Measurements from ENCODE around the gene CCHCR1. TPM values are rescaled to one million over a fixed set of nuclear protein-coding genes. Genes with fewer than 3 reads are reported as not detected.

The CCHCR1 gene
- total RNA-seq, 2 experiments from 2014 or later: 17.5 to 18.2 TPM

DNA sequence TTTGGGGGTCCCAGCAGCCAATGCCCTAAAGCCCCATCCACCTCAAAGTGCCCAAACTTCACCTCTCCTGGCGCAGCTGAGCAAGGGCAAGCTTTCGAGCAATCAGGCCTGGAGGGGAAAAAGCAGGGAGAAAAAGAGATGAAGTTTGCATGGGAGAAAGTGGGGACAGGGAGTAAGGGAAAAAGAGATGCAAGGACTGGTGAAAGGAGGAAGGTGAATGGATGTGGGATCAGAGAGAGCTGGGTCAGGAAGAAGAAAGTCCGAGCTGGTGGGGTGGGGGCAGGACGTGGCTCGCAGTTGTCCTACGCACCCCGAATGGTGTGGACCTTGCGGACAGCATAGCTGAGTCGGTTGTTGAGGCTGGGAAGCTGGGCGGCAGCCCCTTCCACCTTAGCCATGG lies 12.2 kb downstream of the CCHCR1 start:
- DNase-seq: no peak
- H3K36me3 Mint-ChIP-seq (ENCODE audit: low read depth): peaks cover 17% of the 10 kb centered on the region
- ChIA-PET POLR2A (interaction anchor here (1.3 kb wide), 1 partner anchor 13 kb away, joined by 3 read pairs; the partner anchor contains the start of genes CCHCR1 and TCF19), CTCF (no interaction called here)
- TF ChIP-seq, protein P1, sequence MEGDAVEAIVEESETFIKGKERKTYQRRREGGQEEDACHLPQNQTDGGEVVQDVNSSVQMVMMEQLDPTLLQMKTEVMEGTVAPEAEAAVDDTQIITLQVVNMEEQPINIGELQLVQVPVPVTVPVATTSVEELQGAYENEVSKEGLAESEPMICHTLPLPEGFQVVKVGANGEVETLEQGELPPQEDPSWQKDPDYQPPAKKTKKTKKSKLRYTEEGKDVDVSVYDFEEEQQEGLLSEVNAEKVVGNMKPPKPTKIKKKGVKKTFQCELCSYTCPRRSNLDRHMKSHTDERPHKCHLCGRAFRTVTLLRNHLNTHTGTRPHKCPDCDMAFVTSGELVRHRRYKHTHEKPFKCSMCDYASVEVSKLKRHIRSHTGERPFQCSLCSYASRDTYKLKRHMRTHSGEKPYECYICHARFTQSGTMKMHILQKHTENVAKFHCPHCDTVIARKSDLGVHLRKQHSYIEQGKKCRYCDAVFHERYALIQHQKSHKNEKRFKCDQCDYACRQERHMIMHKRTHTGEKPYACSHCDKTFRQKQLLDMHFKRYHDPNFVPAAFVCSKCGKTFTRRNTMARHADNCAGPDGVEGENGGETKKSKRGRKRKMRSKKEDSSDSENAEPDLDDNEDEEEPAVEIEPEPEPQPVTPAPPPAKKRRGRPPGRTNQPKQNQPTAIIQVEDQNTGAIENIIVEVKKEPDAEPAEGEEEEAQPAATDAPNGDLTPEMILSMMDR (IDR thresholded peaks at IDR 0.05): no peak
- H3K27ac Mint-ChIP-seq: no peak overlapping the region
- Histone ChIP-seq H3K4me3 (ENCODE audit: low read length) (no peak overlapping the region), H3K27me3 (ENCODE audit: control insufficient read depth in 1 of 2, insufficient read depth in 2 of 2, low read length in 2 of 2) (no peaks in the 10 kb centered on the region), H3K4me1 (ENCODE audit: insufficient read depth, low read length) (no peaks in the 10 kb centered on the region), H3K27ac (ENCODE audit: low read depth in 1 of 2, low read length in 2 of 2) (no peak overlapping the region), H3K9me3 (ENCODE audit: control insufficient read depth in 1 of 2, insufficient read depth in 1 of 2, low read length in 2 of 2) (no peaks in the 10 kb centered on the region), H3K36me3 (ENCODE audit: insufficient read depth, low read length) (peaks cover 18% of the 10 kb centered on the region)
- ATAC-seq (ENCODE audit: poor library complexity): no peak
- intact Hi-C loops (cut with DNase I, micrococcal nuclease): no loop called here
- no peak overlapping the region for H3K4me3 Mint-ChIP-seq
- H3K4me1 Mint-ChIP-seq (ENCODE audit: low read depth): no peaks in the 10 kb centered on the region
- no peaks in the 10 kb centered on the region for H3K9me3 Mint-ChIP-seq
- no peaks in the 10 kb centered on the region for H3K27me3 Mint-ChIP-seq

DNA sequence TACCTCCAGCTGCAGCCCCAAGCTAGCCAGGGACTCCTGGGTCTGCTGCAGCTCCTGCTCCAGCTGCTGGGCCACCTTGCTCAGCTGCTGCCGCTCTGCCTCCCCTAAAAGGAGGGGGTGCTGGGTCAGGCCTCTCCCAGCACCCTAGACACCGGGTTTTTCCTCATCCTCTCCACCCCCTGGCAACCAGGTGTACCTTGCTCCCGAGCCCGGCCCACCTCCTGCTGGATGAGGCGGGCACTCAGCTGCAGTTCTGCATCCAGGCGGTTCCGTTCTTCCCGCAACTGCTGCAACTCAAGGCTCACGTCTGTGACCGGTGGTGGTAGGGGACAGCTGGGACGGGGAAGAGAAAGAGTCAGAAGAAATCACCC lies 12.6 kb downstream of the CCHCR1 start:
- POLR2A ChIA-PET: no interaction called here
- no peaks in the 10 kb centered on the region for H3K9me3 Mint-ChIP-seq
- ATAC-seq (ENCODE audit: poor library complexity) (no peak), DNase-seq (no peak)
- H3K36me3 Mint-ChIP-seq (ENCODE audit: low read depth): peaks cover 17% of the 10 kb centered on the region
- H3K27me3 Mint-ChIP-seq: no peaks in the 10 kb centered on the region
- H3K9me3 ChIP-seq (ENCODE audit: control insufficient read depth in 1 of 2, insufficient read depth in 1 of 2, low read length in 2 of 2): no peaks in the 10 kb centered on the region
- TF ChIP-seq, protein P1 (IDR thresholded peaks at IDR 0.05): no peak
- H3K27ac ChIP-seq (ENCODE audit: low read depth in 1 of 2, low read length in 2 of 2): no peak overlapping the region
- peaks cover 15% of the 10 kb centered on the region for H3K36me3 ChIP-seq (ENCODE audit: insufficient read depth, low read length)
- no peak overlapping the region for H3K4me3 ChIP-seq (ENCODE audit: low read length)
- no peaks in the 10 kb centered on the region for H3K27me3 ChIP-seq (ENCODE audit: control insufficient read depth in 1 of 2, insufficient read depth in 2 of 2, low read length in 2 of 2)
- CTCF ChIA-PET: no interaction called here
- no peaks in the 10 kb centered on the region for H3K4me1 ChIP-seq (ENCODE audit: insufficient read depth, low read length)
- H3K4me3 Mint-ChIP-seq: no peak overlapping the region
- no peaks in the 10 kb centered on the region for H3K4me1 Mint-ChIP-seq (ENCODE audit: low read depth)
- H3K27ac Mint-ChIP-seq: no peak overlapping the region
- intact Hi-C loops (cut with DNase I, micrococcal nuclease): loop anchor here in 1 of 2 experiments (5.0 kb wide), 1 partner anchor 32 kb away; no protein-coding TSS in a partner anchor

DNA sequence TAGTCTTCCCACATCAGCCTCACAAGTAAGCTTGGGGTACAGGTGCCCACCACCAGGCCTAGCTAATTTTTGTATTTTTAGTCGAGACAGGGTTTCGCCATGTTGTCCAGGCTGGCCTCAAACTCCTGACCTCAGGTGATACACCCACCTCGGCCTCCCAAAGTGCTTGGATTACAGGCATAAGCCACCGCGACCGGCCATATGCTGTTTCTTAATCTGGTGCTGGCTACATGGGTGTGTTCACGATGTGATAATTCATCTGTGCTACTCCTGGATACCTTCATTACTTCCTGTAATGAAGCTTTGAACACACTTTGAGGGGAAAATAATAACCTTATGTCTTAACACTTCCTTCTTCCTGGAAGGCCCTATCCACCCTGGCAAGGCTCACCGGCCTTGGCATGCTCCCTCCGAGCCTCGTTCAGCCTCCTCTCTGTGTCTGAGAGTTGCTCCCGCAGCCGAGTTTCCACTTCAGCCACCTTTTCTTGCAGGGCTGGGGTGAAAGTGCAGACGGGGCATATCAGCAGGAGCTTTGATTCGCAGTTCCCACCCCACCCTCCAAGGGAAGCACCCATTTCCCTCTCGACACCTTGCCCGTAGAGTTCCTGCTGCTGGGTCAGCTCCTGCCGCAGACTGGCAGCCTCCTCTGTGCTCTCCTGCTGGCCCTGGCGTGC lies 13.2 kb downstream of the CCHCR1 start:
- CTCF ChIA-PET: no interaction called here
- no peaks in the 10 kb centered on the region for H3K4me1 ChIP-seq (ENCODE audit: insufficient read depth, low read length)
- no peaks in the 10 kb centered on the region for H3K27me3 ChIP-seq (ENCODE audit: control insufficient read depth in 1 of 2, insufficient read depth in 2 of 2, low read length in 2 of 2)
- Mint-ChIP-seq H3K4me3 (no peak overlapping the region), H3K36me3 (ENCODE audit: low read depth) (peaks cover 17% of the 10 kb centered on the region), H3K27me3 (no peaks in the 10 kb centered on the region), H3K9me3 (no peaks in the 10 kb centered on the region), H3K4me1 (ENCODE audit: low read depth) (no peaks in the 10 kb centered on the region), H3K27ac (no peak overlapping the region)
- TF ChIP-seq, protein P1 (IDR thresholded peaks at IDR 0.05): no peak
- peaks cover 12% of the 10 kb centered on the region for H3K36me3 ChIP-seq (ENCODE audit: insufficient read depth, low read length)
- ATAC-seq (ENCODE audit: poor library complexity) (no peak), DNase-seq (no peak)
- H3K27ac ChIP-seq (ENCODE audit: low read depth in 1 of 2, low read length in 2 of 2): no peak overlapping the region
- intact Hi-C loops (cut with DNase I, micrococcal nuclease): loop anchor here in 1 of 2 experiments (5.0 kb wide), 1 partner anchor 33 kb away; no protein-coding TSS in a partner anchor
- no peaks in the 10 kb centered on the region for H3K9me3 ChIP-seq (ENCODE audit: control insufficient read depth in 1 of 2, insufficient read depth in 1 of 2, low read length in 2 of 2)
- H3K4me3 ChIP-seq (ENCODE audit: low read length): no peak overlapping the region
- POLR2A ChIA-PET: no interaction called here
